PFSK-1 (cell line): Measurements from ENCODE around the gene GRIK3.

ENCODE experiments used
- FOXP2 ChIP-seq: optimal IDR thresholded peaks from 2 replicates; pipeline ENCODE3; 2011; ENCODE audit warnings: borderline replicate concordance, control low read depth, inconsistent platforms; ENCODE audit not compliant: insufficient read depth; ENCODE audit errors: extremely low read length, extremely low read depth
- POLR2AphosphoS5 ChIP-seq: IDR thresholded peaks from 2 replicates; pipeline ENCODE4 v1.6.1; 2012; ENCODE audit warnings: low read depth, mild to moderate bottlenecking, control low read depth, low read length, moderate library complexity
- REST ChIP-seq, 2 experiments: IDR thresholded peaks; 2 replicates each; pipeline versions ENCODE4 v1.6.1 to v1.8.0; 2011 to 2012; ENCODE audit warnings: low read depth in 2 of 2, low read length in 2 of 2, control low read depth in 1 of 2, inconsistent platforms in 1 of 2, mild to moderate bottlenecking in 1 of 2, moderate library complexity in 1 of 2; ENCODE audit not compliant: insufficient read depth in 1 of 2
- SIN3A ChIP-seq: IDR thresholded peaks from 2 replicates; pipeline ENCODE4 v1.6.1; 2012; ENCODE audit warnings: mild to moderate bottlenecking, low read length, moderate library complexity, borderline replicate concordance; ENCODE audit not compliant: insufficient read depth
- TAF1 ChIP-seq: IDR thresholded peaks from 2 replicates; pipeline ENCODE4 v1.6.1; 2012; ENCODE audit warnings: low read length, control low read depth, borderline replicate concordance; ENCODE audit not compliant: insufficient read depth

The GRIK3 gene

GRCh38 chr1:36846357-36846756, 188.0 kb downstream of the GRIK3 start:
- TF ChIP-seq TAF1: no peak
- no peak for TF ChIP-seq POLR2AphosphoS5
- TF ChIP-seq REST (IDR thresholded peaks at IDR 0.05; ENCODE audit: insufficient read depth in 1 of 2, low read depth in 2 of 2, low read length in 2 of 2): no peak
- no peak for TF ChIP-seq FOXP2
- TF ChIP-seq SIN3A: no peak

GRCh38 chr1:36845802-36846201, 188.5 kb downstream of the GRIK3 start:
- TF ChIP-seq POLR2AphosphoS5 (no peak), FOXP2 (no peak), TAF1 (no peak), REST (IDR thresholded peaks at IDR 0.05; ENCODE audit: insufficient read depth in 1 of 2, low read depth in 2 of 2, low read length in 2 of 2) (no peak), SIN3A (no peak)

- no peak for TF ChIP-seq FOXP2
- no peak for TF ChIP-seq SIN3A
- TF ChIP-seq POLR2AphosphoS5: no peak
- no peak for TF ChIP-seq REST (IDR thresholded peaks at IDR 0.05; ENCODE audit: insufficient read depth in 1 of 2, low read depth in 2 of 2, low read length in 2 of 2)
- no peak for TF ChIP-seq TAF1
These were observed 189.4 kb downstream of the GRIK3 start for GRCh38 chr1:36844917-36845316.

- no peak for TF ChIP-seq SIN3A
- no peak for TF ChIP-seq REST (IDR thresholded peaks at IDR 0.05; ENCODE audit: insufficient read depth in 1 of 2, low read depth in 2 of 2, low read length in 2 of 2)
- TF ChIP-seq TAF1: no peak
- no peak for TF ChIP-seq FOXP2
- TF ChIP-seq POLR2AphosphoS5: no peak
These were observed 190.3 kb downstream of the GRIK3 start for GRCh38 chr1:36843906-36844610.

- TF ChIP-seq TAF1 (no peak), FOXP2 (no peak), REST (IDR thresholded peaks at IDR 0.05; ENCODE audit: insufficient read depth in 1 of 2, low read depth in 2 of 2, low read length in 2 of 2) (no peak), POLR2AphosphoS5 (no peak)
These were observed 191.3 kb downstream of the GRIK3 start for GRCh38 chr1:36843027-36843426.
